Upper lobe of right lung (tissue), 1 donor: ENCODE data around the gene RPS21. TPM values are rescaled to one million over a fixed set of nuclear protein-coding genes. Genes with fewer than 3 reads are reported as not detected.

ENCODE experiments used
- ATAC-seq: fragments of 200-7000 bp; cut with Tn5 transposase; one replicate; pipeline ENCODE4 v1.9.1; 2020; ENCODE audit warnings: mild to moderate bottlenecking, moderate library complexity
- DNase-seq: peaks from one replicate; pipeline ENCODE4 v3.0.0-alpha.2; 2020
- H3K27ac ChIP-seq: fragments of 200-600 bp; one replicate; pipeline ENCODE4 v1.8.0; 2022
- H3K27me3 ChIP-seq: fragments of 200-600 bp; one replicate; pipeline ENCODE4 v1.8.0; 2022; ENCODE audit warnings: mild to moderate bottlenecking
- H3K36me3 ChIP-seq: fragments of 200-600 bp; one replicate; pipeline ENCODE4 v1.8.0; 2022
- H3K4me1 ChIP-seq: fragments of 200-600 bp; one replicate; pipeline ENCODE4 v1.8.0; 2022
- H3K4me3 ChIP-seq: fragments of 200-600 bp; one replicate; pipeline ENCODE4 v1.8.0; 2022; ENCODE audit warnings: mild to moderate bottlenecking
- H3K9me3 ChIP-seq: fragments of 200-600 bp; one replicate; pipeline ENCODE4 v1.8.0; 2022
- intact Hi-C: fragments of 100-400 bp; cut with DNase I; formaldehyde crosslinking; loops from one replicate; pipeline ENCODE4 v1.11.0; 2022
- total RNA-seq: library from RNA; stranded (reverse); fragmentation: NEBNext Ultra II Directional; extraction: Animal tissue kit (Norgen Biotek cat#: 25700); gene quantifications from one replicate; pipeline ENCODE4 v1.2.1, GENCODE V29; 2021
- TF ChIP-seq, protein P1 (sequence below): fragments of 200-600 bp; IDR thresholded peaks from one replicate; pipeline ENCODE4 v1.8.0; 2022; ENCODE audit warnings: antibody characterized with exemption
- donor health status: DM: no; HTN: yes; CAD: no; lungs with severe emphysema.

RPS21 gene
- total RNA-seq, 1 donor from 2014 or later, result 1,050 TPM

DNA sequence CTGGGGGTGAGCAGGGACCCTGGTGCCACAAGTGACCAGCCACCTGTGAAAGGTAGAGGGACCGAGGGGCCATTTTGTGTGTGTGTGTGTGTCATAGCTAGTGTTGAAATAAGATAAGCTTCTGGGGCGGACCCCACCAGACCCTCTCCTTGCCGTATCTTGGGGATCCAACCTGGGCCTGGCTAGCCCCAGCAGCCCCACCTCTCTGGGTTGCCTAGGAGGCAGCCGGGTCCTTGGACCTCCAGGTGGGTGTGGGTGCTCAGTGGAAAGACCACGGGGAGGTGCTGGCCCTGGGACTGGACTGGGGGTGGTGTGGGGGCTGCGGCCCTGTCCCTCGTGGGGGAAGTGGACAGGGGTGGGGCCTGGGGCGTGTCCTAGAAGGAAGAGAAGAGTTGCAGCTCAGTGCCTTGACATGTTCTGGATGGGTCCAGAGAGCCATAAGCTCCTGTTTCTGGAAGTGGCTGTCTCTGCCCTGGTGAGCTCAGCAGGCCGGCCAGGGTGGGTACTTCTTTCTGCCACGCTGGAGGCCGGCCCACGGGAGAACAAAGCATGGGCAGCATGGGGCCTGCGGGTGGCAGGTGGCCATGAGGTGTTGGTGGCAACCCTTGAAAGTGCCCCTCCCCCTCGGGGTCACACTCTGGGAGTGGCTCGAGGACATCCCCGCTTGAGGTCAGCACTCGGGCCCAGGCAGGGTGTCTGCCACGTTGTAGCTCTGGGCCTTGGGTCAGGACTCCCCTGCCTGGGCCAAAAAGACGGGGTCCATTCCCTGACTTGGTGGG, 32.0 kb downstream of the RPS21 start:
- intact Hi-C loops, result no loop called here
- no peak overlapping the region for H3K27ac ChIP-seq
- TF ChIP-seq, protein P1, sequence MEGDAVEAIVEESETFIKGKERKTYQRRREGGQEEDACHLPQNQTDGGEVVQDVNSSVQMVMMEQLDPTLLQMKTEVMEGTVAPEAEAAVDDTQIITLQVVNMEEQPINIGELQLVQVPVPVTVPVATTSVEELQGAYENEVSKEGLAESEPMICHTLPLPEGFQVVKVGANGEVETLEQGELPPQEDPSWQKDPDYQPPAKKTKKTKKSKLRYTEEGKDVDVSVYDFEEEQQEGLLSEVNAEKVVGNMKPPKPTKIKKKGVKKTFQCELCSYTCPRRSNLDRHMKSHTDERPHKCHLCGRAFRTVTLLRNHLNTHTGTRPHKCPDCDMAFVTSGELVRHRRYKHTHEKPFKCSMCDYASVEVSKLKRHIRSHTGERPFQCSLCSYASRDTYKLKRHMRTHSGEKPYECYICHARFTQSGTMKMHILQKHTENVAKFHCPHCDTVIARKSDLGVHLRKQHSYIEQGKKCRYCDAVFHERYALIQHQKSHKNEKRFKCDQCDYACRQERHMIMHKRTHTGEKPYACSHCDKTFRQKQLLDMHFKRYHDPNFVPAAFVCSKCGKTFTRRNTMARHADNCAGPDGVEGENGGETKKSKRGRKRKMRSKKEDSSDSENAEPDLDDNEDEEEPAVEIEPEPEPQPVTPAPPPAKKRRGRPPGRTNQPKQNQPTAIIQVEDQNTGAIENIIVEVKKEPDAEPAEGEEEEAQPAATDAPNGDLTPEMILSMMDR, result no peak
- no peak overlapping the region for H3K4me3 ChIP-seq
- H3K27me3 ChIP-seq, result no peaks in the 10 kb centered on the region
- no peaks in the 10 kb centered on the region for H3K4me1 ChIP-seq
- DNase-seq, result no peak
- H3K9me3 ChIP-seq, result no peaks in the 10 kb centered on the region
- no peak for ATAC-seq
- H3K36me3 ChIP-seq, result no peaks in the 10 kb centered on the region

DNA sequence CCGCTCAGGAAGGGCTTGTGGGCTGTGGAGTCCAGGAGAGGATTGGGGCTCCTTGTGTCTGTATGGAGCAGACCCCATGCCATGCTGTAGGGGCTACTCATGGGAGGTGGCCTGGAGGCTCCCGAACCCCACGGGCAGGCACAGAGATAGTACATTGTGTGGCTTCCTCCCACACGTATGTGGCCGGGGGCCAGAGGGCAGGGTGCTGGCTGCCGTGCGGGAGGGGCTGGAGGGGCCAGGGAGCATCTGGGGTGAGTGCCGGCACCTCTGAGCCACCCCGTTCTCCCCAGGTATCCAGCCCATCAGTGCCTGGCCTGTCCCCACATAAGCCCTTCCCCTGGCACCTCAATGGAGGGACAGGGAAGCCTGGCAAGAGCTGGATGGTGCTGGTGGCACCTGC, 32.9 kb downstream of the RPS21 start:
- H3K27me3 ChIP-seq, result no peaks in the 10 kb centered on the region
- no peak for ATAC-seq
- no peak overlapping the region for H3K27ac ChIP-seq
- H3K36me3 ChIP-seq, result no peaks in the 10 kb centered on the region
- no peak overlapping the region for H3K4me3 ChIP-seq
- H3K4me1 ChIP-seq, result no peaks in the 10 kb centered on the region
- intact Hi-C loops, result no loop called here
- H3K9me3 ChIP-seq, result no peaks in the 10 kb centered on the region
- no peak for DNase-seq
- TF ChIP-seq, protein P1, result no peak

DNA sequence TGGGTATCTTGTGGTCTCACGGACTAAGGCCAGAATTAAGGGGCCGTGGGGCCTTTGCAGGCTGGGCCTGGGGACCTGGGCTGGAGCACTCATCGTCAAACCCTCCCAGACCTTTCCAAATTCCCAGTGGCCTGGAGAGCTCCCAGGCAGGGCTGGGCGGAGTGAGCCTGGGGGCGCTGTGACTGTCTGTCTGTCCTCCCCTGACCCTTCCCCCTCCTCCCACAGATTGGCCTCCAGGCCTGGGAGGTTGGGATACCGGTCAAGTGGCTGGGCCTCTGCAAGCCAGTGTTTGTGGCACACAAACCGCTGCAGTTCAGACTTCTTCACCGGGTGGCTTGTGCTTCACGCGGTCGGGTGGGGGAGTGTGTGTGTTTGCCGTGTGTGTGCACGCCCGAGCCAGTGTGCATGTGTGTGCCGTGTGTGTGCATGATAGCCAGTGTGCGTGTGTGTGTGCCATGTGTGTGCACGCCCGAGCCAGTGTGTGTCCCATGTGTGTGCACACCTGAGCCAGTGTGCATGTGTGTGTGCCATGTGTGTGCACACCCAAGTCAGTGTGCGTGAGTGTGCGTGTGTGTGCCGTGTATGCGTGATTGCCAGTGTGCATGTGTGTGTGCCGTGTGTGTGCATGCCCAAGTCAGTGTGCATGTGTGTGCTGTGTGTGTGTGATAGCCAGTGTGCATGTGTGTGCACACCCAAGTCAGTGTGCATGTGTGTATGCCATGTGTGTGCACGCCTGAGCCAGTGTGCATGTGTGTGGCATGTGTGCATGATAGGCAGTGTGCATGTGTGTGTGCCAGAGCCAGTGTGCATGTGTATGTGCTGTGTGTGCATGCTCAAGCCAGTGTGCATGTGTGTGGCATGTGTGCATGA, 34.2 kb downstream of the RPS21 start:
- intact Hi-C loops, result no loop called here
- Histone ChIP-seq H3K4me1 (no peaks in the 10 kb centered on the region), H3K4me3 (no peak overlapping the region), H3K27ac (no peak overlapping the region), H3K27me3 (no peaks in the 10 kb centered on the region), H3K9me3 (no peaks in the 10 kb centered on the region), H3K36me3 (no peaks in the 10 kb centered on the region)
- TF ChIP-seq, protein P1, result no peak
- ATAC-seq, result no peak
- DNase-seq, result no peak

DNA sequence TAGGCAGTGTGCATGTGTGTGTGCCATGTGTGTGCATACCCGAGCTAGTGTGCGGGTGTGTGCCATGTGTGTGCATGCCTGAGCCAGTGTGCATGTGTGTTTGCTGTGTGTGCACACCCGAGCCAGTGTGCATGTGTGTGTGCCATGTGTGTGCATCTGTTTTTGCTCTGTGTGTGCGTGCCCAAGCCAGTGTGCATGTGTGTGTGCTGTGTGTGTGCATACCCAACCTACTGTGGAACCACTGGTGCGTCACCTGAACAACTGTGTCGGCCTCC, 34.8 kb downstream of the RPS21 start:
- no peak for DNase-seq
- TF ChIP-seq, protein P1, result no peak

DNA sequence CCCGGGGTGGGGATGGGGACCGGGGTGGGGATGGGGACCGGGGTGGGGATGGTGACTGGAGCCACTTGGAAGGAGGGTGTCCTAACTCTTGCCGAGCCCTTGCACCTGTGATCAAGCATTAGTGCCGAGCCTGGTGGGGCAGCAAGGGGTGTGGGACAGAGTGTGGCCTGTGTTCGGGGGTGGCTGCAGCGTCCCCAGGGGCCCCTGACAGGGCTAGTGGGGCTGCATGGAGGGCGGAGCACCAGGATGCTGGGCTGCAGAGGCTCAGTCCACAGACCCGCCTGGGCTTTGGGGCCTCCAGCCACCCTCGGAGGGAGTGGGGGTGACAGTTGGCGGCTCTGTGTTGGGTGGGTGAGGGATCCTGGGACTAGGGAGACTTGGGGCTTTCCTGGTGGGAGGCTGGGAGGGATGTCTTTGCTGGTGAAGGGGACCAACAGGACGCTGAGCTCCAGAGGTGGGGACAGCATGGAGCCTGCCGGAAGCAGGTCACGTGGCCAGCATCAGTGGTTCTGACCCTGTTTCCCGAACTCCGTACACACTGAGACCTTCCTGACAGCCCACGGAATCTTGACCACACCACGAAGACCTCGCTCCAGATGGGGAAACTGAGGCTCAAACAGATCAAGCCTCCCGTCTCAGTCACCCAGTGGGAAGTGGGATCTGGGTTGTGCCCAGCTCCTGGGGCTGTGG, 35.9 kb downstream of the RPS21 start:
- Histone ChIP-seq H3K36me3 (no peaks in the 10 kb centered on the region), H3K27me3 (no peaks in the 10 kb centered on the region), H3K27ac (no peak overlapping the region), H3K9me3 (no peaks in the 10 kb centered on the region), H3K4me1 (no peaks in the 10 kb centered on the region), H3K4me3 (no peak overlapping the region)
- intact Hi-C loops, result no loop called here
- TF ChIP-seq, protein P1, result no peak
- ATAC-seq (no peak), DNase-seq (no peak)

More for the DNA sequence above, 34.8 kb downstream of the RPS21 start:
- Histone ChIP-seq H3K27me3 (no peaks in the 10 kb centered on the region), H3K9me3 (no peaks in the 10 kb centered on the region), H3K27ac (no peak overlapping the region), H3K36me3 (no peaks in the 10 kb centered on the region), H3K4me3 (no peak overlapping the region), H3K4me1 (no peaks in the 10 kb centered on the region)
- ATAC-seq, result no peak
- intact Hi-C loops, result no loop called here
